Endothelial cell of umbilical vein (primary cell): Measurements from ENCODE around the gene DCUN1D4. TPM values are rescaled to one million over a fixed set of nuclear protein-coding genes. Genes with fewer than 3 reads are reported as not detected.

ENCODE experiments used
- BruUV-seq: library from RNA; stranded (reverse); fragments of 400-500 nt; replicated peaks from 2 replicates; lab custom pipeline; 2021; lab: Mats Ljungman, UMichigan
- CTCF ChIA-PET: fragments of 300-600, 350-600 bp; sonication (Branson Sonifier 250); formaldehyde crosslinking; loops from one replicate; lab custom pipeline; 2021; ENCODE audit warnings: antibody characterized with exemption, inconsistent platforms; lab: Charles Lee
- POLR2A ChIA-PET: fragments of 300-600, 350-600 bp; sonication (Branson Sonifier 250); formaldehyde crosslinking; loops from one replicate; lab custom pipeline; 2021; ENCODE audit warnings: antibody characterized with exemption, inconsistent platforms; lab: Charles Lee
- DNase-seq: peaks from one replicate; pipeline ENCODE4 v3.0.0-alpha.2; 2011; ENCODE audit warnings: low read depth, low spot score
- FAIRE-seq: peaks from 2 replicates; lab custom pipeline; 2011; peaks lifted over from hg19 to GRCh38; lab: Jason Lieb, UNC
- H2AFZ ChIP-seq: 2 replicates; pipeline ENCODE4 v1.6.0; 2012; ENCODE audit warnings: low read depth, low read length, control low read depth, inconsistent platforms
- H3K27ac ChIP-seq: 2 replicates; pipeline ENCODE4 v1.5.1; 2011; ENCODE audit warnings: low read depth, mild to moderate bottlenecking, control low read depth, low read length, moderate library complexity; ENCODE audit not compliant: insufficient read depth
- H3K27me3 ChIP-seq, 2 experiments: 2 replicates each; pipeline versions ENCODE4 v1.6.0 to v1.6.1; 2011; ENCODE audit warnings: low read length in 2 of 2, mixed read lengths in 1 of 2; ENCODE audit not compliant: control insufficient read depth in 2 of 2, insufficient read depth in 2 of 2
- H3K36me3 ChIP-seq, 2 experiments: 2 replicates in 1 of 2; 3 replicates in 1 of 2; pipeline ENCODE4 v1.5.1; 2011; ENCODE audit warnings: low read length in 2 of 2, mild to moderate bottlenecking in 1 of 2, moderate library complexity in 1 of 2; ENCODE audit not compliant: control insufficient read depth in 2 of 2, insufficient read depth in 2 of 2; ENCODE audit errors: extremely low read depth in 1 of 2
- H3K4me1 ChIP-seq: 3 replicates; pipeline ENCODE4 v1.5.1; 2011; ENCODE audit warnings: mild to moderate bottlenecking, low read length; ENCODE audit not compliant: control insufficient read depth, insufficient read depth; ENCODE audit errors: extremely low read depth
- H3K4me2 ChIP-seq: 2 replicates; pipeline ENCODE4 v1.6.1; 2011; ENCODE audit warnings: low read length, control low read depth, mixed read lengths; ENCODE audit not compliant: insufficient read depth
- H3K4me3 ChIP-seq, 3 experiments: fragments of 200-600 bp in 1 of 3; sonication (generic), shearing (Covaris generic) in 1 of 3; replicated peaks in 1 of 3; 2 replicates each; pipeline ENCODE4 v1.5.1; 2011 to 2016; ENCODE audit warnings: control low read depth in 3 of 3, low read length in 3 of 3, mild to moderate bottlenecking in 2 of 3, inconsistent platforms in 1 of 3, low read depth in 1 of 3, moderate library complexity in 1 of 3; ENCODE audit not compliant: insufficient read depth in 1 of 3
- H3K79me2 ChIP-seq: 2 replicates; pipeline ENCODE4 v1.6.0; 2012; ENCODE audit warnings: low read length, inconsistent platforms; ENCODE audit not compliant: control insufficient read depth, insufficient read depth
- H3K9ac ChIP-seq: replicated peaks from 2 replicates; pipeline ENCODE3; 2011; ENCODE audit warnings: low read length, control low read depth; ENCODE audit not compliant: insufficient read depth; ENCODE audit errors: extremely low read depth
- H3K9me1 ChIP-seq: replicated peaks from 3 replicates; pipeline ENCODE4 v1.6.0; 2011; ENCODE audit warnings: mild to moderate bottlenecking, low read length; ENCODE audit not compliant: control insufficient read depth, insufficient read depth; ENCODE audit errors: extremely low read depth
- H3K9me3 ChIP-seq: replicated peaks from 2 replicates; pipeline ENCODE4 v1.5.1; 2012; ENCODE audit warnings: low read length, inconsistent platforms; ENCODE audit not compliant: control insufficient read depth, insufficient read depth
- H4K20me1 ChIP-seq: replicated peaks from 2 replicates; pipeline ENCODE3; 2011; ENCODE audit warnings: mild to moderate bottlenecking, low read length; ENCODE audit not compliant: control insufficient read depth, insufficient read depth; ENCODE audit errors: extremely low read depth
- EZH2 ChIP-seq: IDR thresholded peaks from 2 replicates; pipeline ENCODE4 v1.6.1; 2012; ENCODE audit warnings: borderline replicate concordance, low read depth, mild to moderate bottlenecking, moderate library complexity, low read length, inconsistent platforms; ENCODE audit not compliant: severe bottlenecking
- FOS ChIP-seq: IDR thresholded peaks from 2 replicates; pipeline ENCODE4 v1.6.1; 2011; ENCODE audit warnings: mild to moderate bottlenecking, low read length, moderate library complexity, borderline replicate concordance; ENCODE audit not compliant: insufficient read depth
- GATA2 ChIP-seq: IDR thresholded peaks from 2 replicates; pipeline ENCODE4 v1.7.0; 2011; ENCODE audit warnings: low read depth, mild to moderate bottlenecking, moderate library complexity, mixed read lengths, low read length; ENCODE audit not compliant: insufficient read length, insufficient read depth
- JUN ChIP-seq: IDR thresholded peaks from 2 replicates; pipeline ENCODE4 v1.6.1; 2011; ENCODE audit warnings: borderline replicate concordance, low read depth; ENCODE audit not compliant: insufficient read length, insufficient read depth
- MYC ChIP-seq: IDR thresholded peaks from one replicate; pipeline ENCODE4 v1.6.1; 2011; ENCODE audit warnings: mild to moderate bottlenecking, low read depth, low read length
- POLR2A ChIP-seq: IDR thresholded peaks from 2 replicates; pipeline ENCODE4 v1.6.1; 2012; ENCODE audit warnings: low read depth, mild to moderate bottlenecking, control low read depth, low read length
- POLR2AphosphoS5 ChIP-seq: IDR thresholded peaks from 2 replicates; pipeline ENCODE4 v1.6.1; 2012; ENCODE audit warnings: low read depth, mild to moderate bottlenecking, control low read depth, low read length, moderate library complexity; ENCODE audit not compliant: insufficient read depth
- dilution Hi-C: fragments of 300-500 bp; cut with MboI; formaldehyde crosslinking; loops from one replicate; pipeline ENCODE4 v1.15.0; 2019; ENCODE audit warnings: low sequenced_read_pairs; ENCODE audit not compliant: extremely low pct_ligation_motif_present
- intact Hi-C: fragments of 100-400 bp; cut with micrococcal nuclease; formaldehyde crosslinking; loops from one replicate; pipeline ENCODE4 v1.10.0; 2022
- polyA plus RNA-seq, 4 experiments: library from polyadenylated mRNA; depleted of rRNA in 3 of 4; stranded (reverse) in 3 of 4; unstranded in 1 of 4; fragments of >200 nt; gene quantifications; 2 replicates each; pipeline versions ENCODE4 v1.2.1 to v1.2.3, GENCODE V29; 2011 to 2012; ENCODE audit warnings: missing spikeins in 1 of 4
- total RNA-seq: library from RNA; stranded (reverse); gene quantifications from 2 replicates; pipeline ENCODE4 v1.2.3, GENCODE V29; 2021
- TF ChIP-seq, protein P1 (sequence below): IDR thresholded peaks from 2 replicates; pipeline ENCODE4 v1.6.1; 2011; ENCODE audit not compliant: insufficient read depth, insufficient read length
- TF ChIP-seq, protein P2 (sequence below), 2 donors: IDR thresholded peaks; 1 replicate in 1 of 2; 2 replicates in 1 of 2; pipeline ENCODE4 v1.5.1; 2011; ENCODE audit warnings: low read length in 2 of 2, mild to moderate bottlenecking in 2 of 2, moderate library complexity in 2 of 2, control low read depth in 1 of 2, inconsistent platforms in 1 of 2, low read depth in 1 of 2; ENCODE audit not compliant: insufficient read depth in 1 of 2; ENCODE audit errors: extremely low read depth in 1 of 2

DCUN1D4 gene
- total and polyA plus RNA-seq, 2 donors (not counting 3 experiments of a cell fraction or from before 2014, with no cell fraction given): 24.8 to 50.6 TPM

DNA sequence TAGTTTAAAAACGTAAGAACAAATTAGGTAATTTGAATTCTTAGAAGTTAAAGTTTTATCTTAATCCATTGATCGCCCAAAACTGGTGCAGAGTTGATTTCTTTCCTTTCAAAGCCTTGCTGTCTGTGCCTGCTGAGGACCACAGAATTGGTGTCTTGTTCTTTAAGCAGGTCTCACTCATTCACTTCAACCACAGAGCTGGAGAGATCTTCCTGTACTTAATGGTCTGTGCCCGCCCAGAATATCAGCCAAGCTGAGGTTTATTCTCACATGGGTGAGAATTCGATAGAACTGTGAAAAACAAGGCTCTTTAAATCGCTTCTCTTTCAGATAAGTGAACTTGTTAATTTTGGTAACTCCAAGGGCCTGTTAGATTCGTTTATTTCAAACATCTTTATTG is 31.6 kb downstream of the DCUN1D4 start:
- TF ChIP-seq POLR2A: no peak
- TF ChIP-seq GATA2: no peak
- no peak for TF ChIP-seq POLR2AphosphoS5
- TF ChIP-seq FOS: no peak
- no peak for TF ChIP-seq EZH2
- TF ChIP-seq JUN: no peak
- TF ChIP-seq, protein P1, sequence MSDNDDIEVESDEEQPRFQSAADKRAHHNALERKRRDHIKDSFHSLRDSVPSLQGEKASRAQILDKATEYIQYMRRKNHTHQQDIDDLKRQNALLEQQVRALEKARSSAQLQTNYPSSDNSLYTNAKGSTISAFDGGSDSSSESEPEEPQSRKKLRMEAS: no peak
- TF ChIP-seq, protein P2, sequence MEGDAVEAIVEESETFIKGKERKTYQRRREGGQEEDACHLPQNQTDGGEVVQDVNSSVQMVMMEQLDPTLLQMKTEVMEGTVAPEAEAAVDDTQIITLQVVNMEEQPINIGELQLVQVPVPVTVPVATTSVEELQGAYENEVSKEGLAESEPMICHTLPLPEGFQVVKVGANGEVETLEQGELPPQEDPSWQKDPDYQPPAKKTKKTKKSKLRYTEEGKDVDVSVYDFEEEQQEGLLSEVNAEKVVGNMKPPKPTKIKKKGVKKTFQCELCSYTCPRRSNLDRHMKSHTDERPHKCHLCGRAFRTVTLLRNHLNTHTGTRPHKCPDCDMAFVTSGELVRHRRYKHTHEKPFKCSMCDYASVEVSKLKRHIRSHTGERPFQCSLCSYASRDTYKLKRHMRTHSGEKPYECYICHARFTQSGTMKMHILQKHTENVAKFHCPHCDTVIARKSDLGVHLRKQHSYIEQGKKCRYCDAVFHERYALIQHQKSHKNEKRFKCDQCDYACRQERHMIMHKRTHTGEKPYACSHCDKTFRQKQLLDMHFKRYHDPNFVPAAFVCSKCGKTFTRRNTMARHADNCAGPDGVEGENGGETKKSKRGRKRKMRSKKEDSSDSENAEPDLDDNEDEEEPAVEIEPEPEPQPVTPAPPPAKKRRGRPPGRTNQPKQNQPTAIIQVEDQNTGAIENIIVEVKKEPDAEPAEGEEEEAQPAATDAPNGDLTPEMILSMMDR (IDR thresholded peaks at IDR 0.05; ENCODE audit: extremely low read depth in 1 of 2, insufficient read depth in 1 of 2, low read depth in 1 of 2, low read length in 2 of 2): no peak
- TF ChIP-seq MYC: no peak
- ChIA-PET CTCF (interaction anchor here (1.1 kb wide), 1 partner anchor 25 kb away, joined by 3 read pairs; no protein-coding TSS in a partner anchor), POLR2A (no interaction called here)
- dilution Hi-C loops (no loop called here), intact Hi-C loops (no loop called here)
- no peaks in the 10 kb centered on the region for H4K20me1 ChIP-seq
- H2AFZ ChIP-seq: no peak overlapping the region
- DNase-seq: no peak
- H3K36me3 ChIP-seq: peaks cover 8 to 9% of the 10 kb centered on the region in 2 experiments
- H3K79me2 ChIP-seq: no peaks in the 10 kb centered on the region
- no peaks in the 10 kb centered on the region for H3K9me3 ChIP-seq
- H3K27ac ChIP-seq: no peak overlapping the region
- no peak overlapping the region for H3K4me3 ChIP-seq
- no peak overlapping the region for H3K9ac ChIP-seq
- H3K27me3 ChIP-seq: no peaks in the 10 kb centered on the region
- no peaks in the 10 kb centered on the region for H3K9me1 ChIP-seq
- FAIRE-seq: no peak
- BruUV-seq: no TSS peak
- no peaks in the 10 kb centered on the region for H3K4me1 ChIP-seq
- no peak overlapping the region for H3K4me2 ChIP-seq
